VCaP (cell line): ENCODE data around the gene SPPL2C.

Experiments used
- H3K27ac ChIP-seq: fragments of 450-650 bp; 2 replicates; pipeline ENCODE4 v1.5.1; 2017
- CTCF ChIP-seq: fragments of 450-650 bp; conservative IDR thresholded peaks from 2 replicates; pipeline ENCODE4 v1.5.1; 2017; ENCODE audit warnings: mild to moderate bottlenecking, moderate library complexity

The SPPL2C gene

GRCh38 chr17:45833920-45834319 is 10.8 kb upstream of the SPPL2C start:
- H3K27ac ChIP-seq, result no peak overlapping the region
- no peak for TF ChIP-seq CTCF

GRCh38 chr17:45834471-45835396 is 9.9 kb upstream of the SPPL2C start:
- H3K27ac ChIP-seq, result no peak overlapping the region
- no peak for TF ChIP-seq CTCF

GRCh38 chr17:45835481-45835880 is 9.2 kb upstream of the SPPL2C start:
- H3K27ac ChIP-seq, result no peak overlapping the region
- no peak for TF ChIP-seq CTCF

GRCh38 chr17:45836047-45837044 is 8.3 kb upstream of the SPPL2C start:
- H3K27ac ChIP-seq, result no peak overlapping the region
- no peak for TF ChIP-seq CTCF

- TF ChIP-seq CTCF, result no peak
- H3K27ac ChIP-seq, result no peak overlapping the region
These were observed 7.5 kb upstream of the SPPL2C start for GRCh38 chr17:45837187-45837586.

GRCh38 chr17:45837603-45838002 is 7.1 kb upstream of the SPPL2C start:
- TF ChIP-seq CTCF, result no peak
- no peak overlapping the region for H3K27ac ChIP-seq

- no peak overlapping the region for H3K27ac ChIP-seq
- TF ChIP-seq CTCF, result no peak
These were observed 5.9 kb upstream of the SPPL2C start for GRCh38 chr17:45838751-45839295.
